ENCODE measurements around the gene UGT1A8.
"Not testable (repeated sequence)": the region's sequence is repeated elsewhere in the genome, so short reads cannot be mapped to it uniquely, and the experiment has no call there.

Gene UGT1A8

GRCh38 chr2:233681521-233682099 is 64.2 kb downstream of the UGT1A8 start, which contains the start of gene UGT1A7:
TSS of gene UGT1A7 (plus strand) at chr2:233681901. CDS start at chr2:233681938, 37 bp downstream.
- no peak for DNase-seq (ENCODE audit: low read depth in 2 of 3, low spot score in 2 of 3)

GRCh38 chr2:233684640-233685039 is 67.2 kb downstream of the UGT1A8 start:
- no peak for DNase-seq (ENCODE audit: low read depth in 2 of 3, low spot score in 2 of 3)

- no peak for DNase-seq (ENCODE audit: low read depth in 2 of 3, low spot score in 2 of 3)
Measured at GRCh38 chr2:233686928-233687327, 69.5 kb downstream of the UGT1A8 start.

GRCh38 chr2:233688341-233688740 is 70.9 kb downstream of the UGT1A8 start:
- DNase-seq (ENCODE audit: low read depth in 2 of 3, low spot score in 2 of 3): no peak

GRCh38 chr2:233689031-233689430 is 71.6 kb downstream of the UGT1A8 start:
- no peak for DNase-seq (ENCODE audit: low read depth in 2 of 3, low spot score in 2 of 3)

GRCh38 chr2:233689501-233689900 is 72.1 kb downstream of the UGT1A8 start:
- no peak for DNase-seq (ENCODE audit: low read depth in 2 of 3, low spot score in 2 of 3)

GRCh38 chr2:233690444-233690843 is 73.0 kb downstream of the UGT1A8 start:
- no peak for DNase-seq (ENCODE audit: low read depth in 2 of 3, low spot score in 2 of 3)

- no peak for DNase-seq (ENCODE audit: low read depth in 2 of 3, low spot score in 2 of 3)
Measured at GRCh38 chr2:233691443-233692433, 74.3 kb downstream of the UGT1A8 start.

GRCh38 chr2:233692648-233693047 is 75.2 kb downstream of the UGT1A8 start, which contains the start of gene UGT1A6:
TSS of gene UGT1A6 (plus strand) at chr2:233692890. CDS start at chr2:233693005, 115 bp downstream.
- no peak for DNase-seq (ENCODE audit: low read depth in 2 of 3, low spot score in 2 of 3)

- no peak for DNase-seq (ENCODE audit: low read depth in 2 of 3, low spot score in 2 of 3)
Measured at GRCh38 chr2:233693963-233694362, 76.5 kb downstream of the UGT1A8 start.

- DNase-seq (ENCODE audit: low read depth in 2 of 3, low spot score in 2 of 3): no peak
Measured at GRCh38 chr2:233698740-233699139, 81.3 kb downstream of the UGT1A8 start.

GRCh38 chr2:233699424-233700027 is 82.1 kb downstream of the UGT1A8 start:
- no peak for DNase-seq (ENCODE audit: low read depth in 2 of 3, low spot score in 2 of 3)

- DNase-seq (ENCODE audit: low read depth in 2 of 3, low spot score in 2 of 3): no peak
Measured at GRCh38 chr2:233700028-233700635, 82.7 kb downstream of the UGT1A8 start.

GRCh38 chr2:233700842-233701241 is 83.4 kb downstream of the UGT1A8 start:
- not testable (repeated sequence) for DNase-seq (ENCODE audit: low read depth in 2 of 3, low spot score in 2 of 3)

- DNase-seq (ENCODE audit: low read depth in 2 of 3, low spot score in 2 of 3): no peak
Measured at GRCh38 chr2:233702238-233702637, 84.8 kb downstream of the UGT1A8 start.

GRCh38 chr2:233705911-233706506 is 88.6 kb downstream of the UGT1A8 start:
- DNase-seq (ENCODE audit: low read depth in 2 of 3, low spot score in 2 of 3): no peak

- DNase-seq (ENCODE audit: low read depth in 2 of 3, low spot score in 2 of 3): no peak
Measured at GRCh38 chr2:233706720-233707119, 89.3 kb downstream of the UGT1A8 start.

- no peak for DNase-seq (ENCODE audit: low read depth in 2 of 3, low spot score in 2 of 3)
Measured at GRCh38 chr2:233707940-233708644, 90.7 kb downstream of the UGT1A8 start.

GRCh38 chr2:233708942-233709341 is 91.5 kb downstream of the UGT1A8 start:
- no peak for DNase-seq (ENCODE audit: low read depth in 2 of 3, low spot score in 2 of 3)

- DNase-seq (ENCODE audit: low read depth in 2 of 3, low spot score in 2 of 3): peak; percentile 22 to 56 (median 41)
Measured at GRCh38 chr2:233711312-233712008, 94.0 kb downstream of the UGT1A8 start.
